ENCODE data around the gene SYT12.
"Not testable (repeated sequence)": the region's sequence is repeated elsewhere in the genome, so short reads cannot be mapped to it uniquely, and the experiment has no call there.

Gene SYT12

DNA sequence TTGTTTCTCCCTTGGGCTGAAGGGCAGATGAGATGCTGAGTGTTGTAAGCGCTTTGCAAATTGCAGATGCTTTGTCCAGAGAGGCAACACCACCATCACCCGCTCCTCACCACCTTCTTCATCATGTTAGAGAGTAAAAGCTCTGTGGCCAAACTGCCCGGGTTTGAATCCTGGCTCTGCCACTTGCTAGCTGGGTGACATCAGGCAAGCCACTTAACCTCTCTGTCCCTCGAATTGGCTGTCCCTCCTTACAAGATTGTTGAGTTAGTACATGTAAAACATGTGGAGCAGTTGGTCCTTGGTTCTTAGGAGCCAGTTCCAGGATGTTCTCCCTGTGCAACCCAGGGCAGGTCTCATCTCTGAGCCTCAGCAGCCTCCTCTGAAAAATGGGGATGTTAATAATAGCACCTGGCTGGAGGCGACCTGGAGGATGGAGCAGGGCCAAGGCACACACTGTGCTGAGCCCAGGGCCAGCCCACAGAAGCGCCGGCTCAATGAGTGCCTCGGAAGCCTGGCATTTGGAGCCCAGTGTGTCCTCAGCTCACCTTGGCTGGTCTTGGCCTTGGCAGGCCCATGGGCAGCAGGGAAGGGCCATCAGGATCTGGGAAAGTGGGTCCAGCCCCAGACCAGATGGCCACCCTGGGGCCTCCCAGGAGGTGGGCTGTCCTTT, 37.3 kb upstream of the SYT12 start:
- no peak for TF ChIP-seq CTCF (IDR thresholded peaks at IDR 0.05; ENCODE audit: low read depth, low read length, missing control alignments)
- H3K4me3 ChIP-seq (ENCODE audit: low read depth, low read length): no peak overlapping the region
- DNase-seq (ENCODE audit: low read depth): no peak
- in situ Hi-C loops (cut with HindIII; ENCODE audit: low sequenced_read_pairs): no loop called here

DNA sequence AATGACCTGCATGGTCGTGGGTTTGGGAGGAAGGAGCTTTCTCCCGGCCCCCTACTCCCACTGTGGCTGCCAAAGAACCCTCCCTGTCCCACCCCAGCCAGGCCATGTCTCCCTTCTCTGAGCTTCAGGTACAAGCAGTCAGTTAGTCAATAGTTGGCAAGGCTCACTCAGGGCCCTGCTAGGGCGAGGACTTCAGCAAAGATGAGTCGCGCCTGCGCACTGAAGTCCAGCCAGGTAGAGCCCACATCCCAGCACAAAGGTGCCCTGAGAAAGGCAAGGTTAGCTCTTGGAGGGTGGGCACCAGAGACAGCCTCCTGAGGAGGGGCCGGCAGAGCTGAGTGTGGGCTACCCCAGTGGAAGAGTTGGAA, 36.8 kb upstream of the SYT12 start:
- no peak overlapping the region for H3K4me3 ChIP-seq (ENCODE audit: low read depth, low read length)
- DNase-seq (ENCODE audit: low read depth): no peak
- in situ Hi-C loops (cut with HindIII; ENCODE audit: low sequenced_read_pairs): no loop called here
- no peak for TF ChIP-seq CTCF (IDR thresholded peaks at IDR 0.05; ENCODE audit: low read depth, low read length, missing control alignments)

DNA sequence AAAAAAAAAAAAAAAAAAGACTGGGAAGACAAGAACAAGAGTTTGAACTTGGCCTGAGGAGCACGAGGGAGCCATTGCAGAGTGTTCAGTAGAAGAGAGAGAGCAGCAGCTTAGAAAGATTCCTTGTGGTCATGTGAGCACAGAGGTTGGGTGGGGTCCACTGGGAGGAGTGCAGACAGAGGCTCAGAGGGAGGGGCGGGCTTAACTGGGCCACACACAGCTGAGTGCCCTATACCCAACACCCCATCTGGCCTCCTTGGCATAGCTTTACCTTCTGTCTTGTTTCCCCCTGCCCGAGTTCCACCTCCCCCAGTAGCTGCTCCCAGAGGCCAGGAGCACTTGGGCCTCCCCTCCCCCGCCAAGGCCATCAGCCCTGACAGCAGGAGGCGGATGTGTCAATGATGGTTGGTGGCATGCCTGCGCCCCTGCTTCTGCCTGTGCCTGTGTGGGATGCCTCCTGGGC, 35.7 kb upstream of the SYT12 start:
- in situ Hi-C loops (cut with HindIII; ENCODE audit: low sequenced_read_pairs): no loop called here
- no peak for DNase-seq (ENCODE audit: low read depth)
- TF ChIP-seq CTCF (IDR thresholded peaks at IDR 0.05; ENCODE audit: low read depth, low read length, missing control alignments): no peak
- no peak overlapping the region for H3K4me3 ChIP-seq (ENCODE audit: low read depth, low read length)

DNA sequence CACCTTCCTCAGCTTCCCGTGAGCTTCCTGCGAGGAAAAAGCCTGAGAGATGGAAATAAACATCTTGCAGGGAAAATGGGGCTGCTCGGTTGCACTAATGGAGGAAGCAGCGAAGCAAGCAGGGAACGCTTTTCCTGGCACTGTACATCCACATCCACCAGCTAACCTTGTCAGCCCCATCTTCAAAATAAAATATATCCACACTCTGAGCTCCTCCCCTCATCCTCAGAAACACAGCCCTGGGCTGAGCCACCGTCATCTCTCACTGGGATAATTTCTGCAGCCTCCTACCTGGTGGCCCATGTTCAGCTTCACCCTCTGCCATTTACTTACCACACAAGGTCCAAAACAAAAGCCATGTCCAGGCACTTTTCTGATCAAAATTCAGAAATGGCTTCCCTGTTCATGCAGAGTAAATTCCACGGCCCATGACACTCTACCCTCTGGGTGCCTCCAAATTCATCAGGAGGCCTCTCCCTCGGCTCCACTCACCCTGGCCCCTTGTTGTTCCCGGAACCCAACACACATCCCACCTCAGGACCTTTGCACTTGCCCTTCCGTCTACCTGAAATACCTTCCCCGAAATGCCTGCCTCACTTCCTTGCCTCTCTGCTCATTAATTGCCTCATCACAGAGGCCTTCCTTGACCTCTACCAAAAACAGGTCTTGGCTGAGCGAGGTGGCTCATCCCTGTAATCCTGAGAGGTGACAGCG, 34.9 kb upstream of the SYT12 start:
- no peak for TF ChIP-seq CTCF (IDR thresholded peaks at IDR 0.05; ENCODE audit: low read depth, low read length, missing control alignments)
- no peak overlapping the region for H3K4me3 ChIP-seq (ENCODE audit: low read depth, low read length)
- in situ Hi-C loops (cut with HindIII; ENCODE audit: low sequenced_read_pairs): no loop called here
- DNase-seq (ENCODE audit: low read depth): no peak

- in situ Hi-C loops (cut with HindIII; ENCODE audit: low sequenced_read_pairs); DNase-seq (ENCODE audit: low read depth): not testable (repeated sequence)
These were observed 34.2 kb upstream of the SYT12 start for GRCh38 chr11:66988741-66989140.

GRCh38 chr11:66989360-66989759, 33.6 kb upstream of the SYT12 start:
- in situ Hi-C loops (cut with HindIII; ENCODE audit: low sequenced_read_pairs); DNase-seq (ENCODE audit: low read depth); H3K4me3 ChIP-seq (ENCODE audit: low read depth, low read length): not testable (repeated sequence)

More at GRCh38 chr11:66988741-66989140, 34.2 kb upstream of the SYT12 start:
- not testable (repeated sequence) for H3K4me3 ChIP-seq (ENCODE audit: low read depth, low read length)

DNA sequence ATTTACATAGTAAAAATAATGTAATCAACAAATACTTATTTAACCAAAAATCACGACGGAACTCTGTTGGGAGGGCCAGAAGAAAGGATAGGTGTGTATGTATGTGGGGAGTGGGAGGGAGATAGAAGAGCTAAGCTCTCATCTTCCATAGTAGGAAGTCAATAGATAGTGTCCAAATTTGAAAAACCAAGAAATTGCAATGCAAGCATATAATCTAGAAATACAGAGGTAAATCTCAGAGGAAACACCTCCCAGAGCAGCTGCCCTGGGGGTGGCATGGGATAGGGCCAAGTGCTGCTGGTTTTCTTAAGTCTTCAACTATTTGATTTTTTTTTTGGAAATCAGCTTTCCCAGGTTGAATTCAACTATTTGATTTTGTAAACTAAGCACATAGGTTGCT, 30.9 kb upstream of the SYT12 start:
- in situ Hi-C loops (cut with HindIII; ENCODE audit: low sequenced_read_pairs): no loop called here
- no peak overlapping the region for H3K4me3 ChIP-seq (ENCODE audit: low read depth, low read length)
- no peak for DNase-seq (ENCODE audit: low read depth)
- TF ChIP-seq CTCF (IDR thresholded peaks at IDR 0.05; ENCODE audit: low read depth, low read length, missing control alignments): no peak
